Measurements from ENCODE around the gene OR6B1. TPM values are rescaled to one million over a fixed set of nuclear protein-coding genes. Genes with fewer than 3 reads are reported as not detected.
"Not testable (repeated sequence)": the region's sequence is repeated elsewhere in the genome, so short reads cannot be mapped to it uniquely, and the experiment has no call there.

OR6B1 gene
- total and polyA plus RNA-seq, 5 donors = not detected

GRCh38 chr7:144006029-144006691 is 6.0 kb downstream of the OR6B1 start:
- Histone ChIP-seq H3K27ac (ENCODE audit: low read length) (no peak overlapping the region), H3K4me3 (ENCODE audit: low read length) (no peak overlapping the region), H3K27me3 (ENCODE audit: control insufficient read depth, insufficient read depth) (no peaks in the 10 kb centered on the region), H3K9me3 (ENCODE audit: control insufficient read depth, low read length) (no peaks in the 10 kb centered on the region), H3K4me1 (ENCODE audit: control insufficient read depth, insufficient read depth, low read length) (no peaks in the 10 kb centered on the region)
- ATAC-seq (no peak), DNase-seq (no peak)
- intact Hi-C loops (cut with DNase I) = no loop called here
- 42% methylated on average over 1 of the region's 1 CpG for WGBS

GRCh38 chr7:144006692-144007042 is 6.5 kb downstream of the OR6B1 start:
- intact Hi-C loops (cut with DNase I) = no loop called here
- Histone ChIP-seq H3K4me3 (ENCODE audit: low read length) (no peak overlapping the region), H3K9me3 (ENCODE audit: control insufficient read depth, low read length) (no peaks in the 10 kb centered on the region), H3K27me3 (ENCODE audit: control insufficient read depth, insufficient read depth) (no peaks in the 10 kb centered on the region), H3K4me1 (ENCODE audit: control insufficient read depth, insufficient read depth, low read length) (no peaks in the 10 kb centered on the region), H3K27ac (ENCODE audit: low read length) (no peak overlapping the region)
- DNase-seq (no peak), ATAC-seq (no peak)
- 96% methylated on average over 1 of the region's 1 CpG for WGBS

GRCh38 chr7:144009361-144009760 is 9.2 kb downstream of the OR6B1 start:
- intact Hi-C loops (cut with DNase I) = no loop called here
- Histone ChIP-seq H3K4me3 (ENCODE audit: low read length) (no peak overlapping the region), H3K27me3 (ENCODE audit: control insufficient read depth, insufficient read depth) (no peaks in the 10 kb centered on the region), H3K27ac (ENCODE audit: low read length) (no peak overlapping the region), H3K9me3 (ENCODE audit: control insufficient read depth, low read length) (no peaks in the 10 kb centered on the region), H3K4me1 (ENCODE audit: control insufficient read depth, insufficient read depth, low read length) (no peaks in the 10 kb centered on the region)
- DNase-seq = no peak
- ATAC-seq = no peak
- 77% methylated on average over 2 of the region's 2 CpGs for WGBS

- ATAC-seq; intact Hi-C loops (cut with DNase I); DNase-seq: not testable (repeated sequence)
Measured at GRCh38 chr7:144010061-144010460, 9.9 kb downstream of the OR6B1 start.

GRCh38 chr7:144010821-144011220 is 10.7 kb downstream of the OR6B1 start:
- H3K4me3 ChIP-seq (ENCODE audit: low read length); intact Hi-C loops (cut with DNase I); H3K27me3 ChIP-seq (ENCODE audit: control insufficient read depth, insufficient read depth); H3K4me1 ChIP-seq (ENCODE audit: control insufficient read depth, insufficient read depth, low read length); DNase-seq; ATAC-seq; H3K9me3 ChIP-seq (ENCODE audit: control insufficient read depth, low read length); H3K27ac ChIP-seq (ENCODE audit: low read length): not testable (repeated sequence)
- 83% methylated on average over 1 of the region's 1 CpG for WGBS

More at GRCh38 chr7:144010061-144010460, 9.9 kb downstream of the OR6B1 start:
- H3K4me1 ChIP-seq (ENCODE audit: control insufficient read depth, insufficient read depth, low read length); H3K4me3 ChIP-seq (ENCODE audit: low read length); H3K9me3 ChIP-seq (ENCODE audit: control insufficient read depth, low read length); H3K27ac ChIP-seq (ENCODE audit: low read length); H3K27me3 ChIP-seq (ENCODE audit: control insufficient read depth, insufficient read depth): not testable (repeated sequence)

GRCh38 chr7:144011458-144012230 is 11.5 kb downstream of the OR6B1 start:
- 85% methylated on average over 5 of the region's 5 CpGs for WGBS
- intact Hi-C loops (cut with DNase I) = no loop called here
- Histone ChIP-seq H3K27ac (ENCODE audit: low read length) (no peak overlapping the region), H3K4me1 (ENCODE audit: control insufficient read depth, insufficient read depth, low read length) (no peaks in the 10 kb centered on the region), H3K27me3 (ENCODE audit: control insufficient read depth, insufficient read depth) (no peaks in the 10 kb centered on the region), H3K9me3 (ENCODE audit: control insufficient read depth, low read length) (no peaks in the 10 kb centered on the region), H3K4me3 (ENCODE audit: low read length) (no peak overlapping the region)
- DNase-seq = no peak
- no peak for ATAC-seq

- ATAC-seq (no peak), DNase-seq (no peak)
- H3K27ac ChIP-seq (ENCODE audit: low read length) = no peak overlapping the region
- WGBS = 82% methylated on average over 4 of the region's 4 CpGs
- peaks cover 1% of the 10 kb centered on the region for H3K4me1 ChIP-seq (ENCODE audit: control insufficient read depth, insufficient read depth, low read length)
- no peaks in the 10 kb centered on the region for H3K9me3 ChIP-seq (ENCODE audit: control insufficient read depth, low read length)
- intact Hi-C loops (cut with DNase I) = no loop called here
- no peaks in the 10 kb centered on the region for H3K27me3 ChIP-seq (ENCODE audit: control insufficient read depth, insufficient read depth)
- H3K4me3 ChIP-seq (ENCODE audit: low read length) = no peak overlapping the region
Measured at GRCh38 chr7:144018065-144018464, 17.9 kb downstream of the OR6B1 start.

- 24% methylated on average over 2 of the region's 2 CpGs for WGBS
- Histone ChIP-seq H3K27me3 (ENCODE audit: control insufficient read depth, insufficient read depth) (no peaks in the 10 kb centered on the region), H3K4me1 (ENCODE audit: control insufficient read depth, insufficient read depth, low read length) (peaks cover 1% of the 10 kb centered on the region), H3K27ac (ENCODE audit: low read length) (no peak overlapping the region), H3K4me3 (ENCODE audit: low read length) (no peak overlapping the region), H3K9me3 (ENCODE audit: control insufficient read depth, low read length) (no peaks in the 10 kb centered on the region)
- DNase-seq (peak in 1 of 3 donors; percentile 32), ATAC-seq (peak; percentile 71 to 81)
- intact Hi-C loops (cut with DNase I) = no loop called here
Measured at GRCh38 chr7:144019457-144019856, 19.3 kb downstream of the OR6B1 start.

GRCh38 chr7:144020340-144020739 is 20.2 kb downstream of the OR6B1 start:
- no peaks in the 10 kb centered on the region for H3K27me3 ChIP-seq (ENCODE audit: control insufficient read depth, insufficient read depth)
- intact Hi-C loops (cut with DNase I) = no loop called here
- H3K4me1 ChIP-seq (ENCODE audit: control insufficient read depth, insufficient read depth, low read length) = peaks cover 1% of the 10 kb centered on the region
- H3K4me3 ChIP-seq (ENCODE audit: low read length) = no peak overlapping the region
- DNase-seq (peak in 1 of 3 donors; percentile 38), ATAC-seq (peak in 1 of 2 donors; percentile 50)
- no peaks in the 10 kb centered on the region for H3K9me3 ChIP-seq (ENCODE audit: control insufficient read depth, low read length)
- H3K27ac ChIP-seq (ENCODE audit: low read length) = no peak overlapping the region
- WGBS = 56% methylated on average over 3 of the region's 3 CpGs

GRCh38 chr7:144022169-144022568 is 22.0 kb downstream of the OR6B1 start:
- H3K9me3 ChIP-seq (ENCODE audit: control insufficient read depth, low read length) = no peaks in the 10 kb centered on the region
- ATAC-seq = no peak
- peaks cover 1% of the 10 kb centered on the region for H3K4me1 ChIP-seq (ENCODE audit: control insufficient read depth, insufficient read depth, low read length)
- intact Hi-C loops (cut with DNase I) = no loop called here
- DNase-seq = no peak
- H3K27me3 ChIP-seq (ENCODE audit: control insufficient read depth, insufficient read depth) = no peaks in the 10 kb centered on the region
- no peak overlapping the region for H3K27ac ChIP-seq (ENCODE audit: low read length)
- H3K4me3 ChIP-seq (ENCODE audit: low read length) = no peak overlapping the region

GRCh38 chr7:144023171-144023827 is 23.2 kb downstream of the OR6B1 start:
- no peak overlapping the region for H3K27ac ChIP-seq (ENCODE audit: low read length)
- no peaks in the 10 kb centered on the region for H3K27me3 ChIP-seq (ENCODE audit: control insufficient read depth, insufficient read depth)
- whole genome bisulfite sequencing = 88% methylated on average over 4 of the region's 4 CpGs
- DNase-seq (no peak), ATAC-seq (no peak)
- H3K4me3 ChIP-seq (ENCODE audit: low read length) = no peak overlapping the region
- H3K9me3 ChIP-seq (ENCODE audit: control insufficient read depth, low read length) = no peaks in the 10 kb centered on the region
- peaks cover 1% of the 10 kb centered on the region for H3K4me1 ChIP-seq (ENCODE audit: control insufficient read depth, insufficient read depth, low read length)
- intact Hi-C loops (cut with DNase I) = no loop called here

Measured in right cardiac atrium (tissue), 5 donors.